Spleen (tissue), 11 donors: ENCODE measurements around the gene ARRDC4. TPM values are rescaled to one million over a fixed set of nuclear protein-coding genes. Genes with fewer than 3 reads are reported as not detected.

ENCODE experiments used
- DNase-seq: peaks from one replicate; pipeline ENCODE4 v3.0.0-alpha.2; 2020
- H3K27ac ChIP-seq, 8 donors: fragments of 200-600 bp; sonication (generic) in 7 of 8; 1 replicate in 4 of 8; 2 replicates in 4 of 8; pipeline versions ENCODE4 v1.5.0 to v1.8.0; 2016 to 2021; ENCODE audit warnings: inconsistent platforms in 4 of 8, mild to moderate bottlenecking in 4 of 8, moderate library complexity in 1 of 8
- H3K27me3 ChIP-seq, 7 donors: fragments of 200-600 bp; sonication (generic) in 6 of 7; replicated peaks in 1 of 7; 1 replicate in 4 of 7; 2 replicates in 3 of 7; pipeline versions ENCODE4 v1.5.0 to v1.8.0; 2016 to 2021; ENCODE audit warnings: inconsistent platforms in 3 of 7, mild to moderate bottlenecking in 1 of 7
- H3K36me3 ChIP-seq, 6 donors: fragments of 200-600 bp; sonication (generic) in 5 of 6; 1 replicate in 4 of 6; 2 replicates in 2 of 6; pipeline versions ENCODE4 v1.5.0 to v1.8.0; 2016 to 2021; ENCODE audit warnings: inconsistent platforms in 2 of 6
- H3K4me1 ChIP-seq, 6 donors: fragments of 200-600 bp; sonication (generic) in 5 of 6; 1 replicate in 3 of 6; 2 replicates in 3 of 6; pipeline versions ENCODE4 v1.5.0 to v1.8.0; 2016 to 2021; ENCODE audit warnings: inconsistent platforms in 3 of 6
- H3K4me3 ChIP-seq, 8 donors: fragments of 200-600 bp; sonication (generic) in 7 of 8; 1 replicate in 4 of 8; 2 replicates in 4 of 8; pipeline versions ENCODE4 v1.5.0 to v1.8.0; 2016 to 2021; ENCODE audit warnings: inconsistent platforms in 4 of 8, mild to moderate bottlenecking in 4 of 8, moderate library complexity in 2 of 8
- H3K9me3 ChIP-seq, 8 donors: fragments of 200-600 bp; sonication (generic) in 7 of 8; 1 replicate in 4 of 8; 2 replicates in 4 of 8; pipeline versions ENCODE4 v1.5.0 to v1.8.0; 2016 to 2021; ENCODE audit warnings: inconsistent platforms in 4 of 8
- CTCF ChIP-seq, 11 experiments: fragments of 200-600 bp in 7 of 11; fragments of 450-650 bp in 4 of 11; sonication (generic) in 4 of 11; IDR thresholded peaks in 8 of 11; conservative IDR thresholded peaks in 3 of 11; 1 replicate in 7 of 11; 2 replicates in 4 of 11; pipeline versions ENCODE4 v1.4.0 to v1.8.0; 2016 to 2021; ENCODE audit warnings: antibody characterized with exemption in 11 of 11, inconsistent platforms in 4 of 11, mild to moderate bottlenecking in 1 of 11
- POLR2A ChIP-seq, 3 donors: fragments of 450-650 bp; IDR thresholded peaks; one replicate each; pipeline ENCODE4 v1.5.1; 2017; ENCODE audit warnings: antibody characterized with exemption in 3 of 3, mild to moderate bottlenecking in 1 of 3
- POLR2AphosphoS5 ChIP-seq, 3 donors: sonication (generic); formaldehyde crosslinking; IDR thresholded peaks; one replicate each; pipeline ENCODE4 v1.5.1; 2017; ENCODE audit warnings: antibody characterized with exemption in 3 of 3
- WGBS, 5 donors: extraction: QIAGEN DNeasy Blood & Tissue Kit in 3 of 5; methylation state at CpG; one replicate each; pipeline versions ENCODE4 v1.1.5 to v1.1.7; 2013 to 2018; 5-methylcytosine and 5-hydroxymethylcytosine counted together
- intact Hi-C: fragments of 100-400 bp; cut with DNase I; formaldehyde crosslinking; loops from one replicate; pipeline ENCODE4 v1.15.0; 2023; ENCODE audit warnings: low total_unique reads
- polyA plus RNA-seq, 3 donors: library from polyadenylated mRNA; stranded (reverse); fragments of 200-250 nt; gene quantifications; one replicate each; pipeline ENCODE4 v1.2.1, GENCODE V29; 2013
- total RNA-seq, 7 donors: library from RNA; depleted of rRNA in 3 of 7; stranded (reverse); fragments of >200 nt in 3 of 7; fragmentation: NEBNext Ultra II Directional in 4 of 7; extraction: Animal tissue kit (Norgen Biotek cat#: 25700) in 4 of 7; gene quantifications; one replicate each; pipeline versions ENCODE4 v1.1.0 to v1.2.1, GENCODE V29; 2016 to 2021
- donor health status: healthy with polysubstance abuse.
- donor health status: DM: no; HTN: no; CAD: no; lungs with moderate emphysema.
- donor health status: DM: no; HTN: no; CAD: no.
- donor health status: Bipolar disorder and iron deficiency.
- donor health status: healthy.
- donor health status: DM: no; HTN: no; CAD: no.
- donor health status: DM: yes; HTN: yes; CAD: no.

Gene ARRDC4
- total and polyA plus RNA-seq, 10 donors, result 7.7 to 24.2 (median 14.4) TPM

GRCh38 chr15:97929456-97930229, 30.9 kb upstream of the ARRDC4 start:
- Histone ChIP-seq H3K27ac (no peak overlapping the region), H3K4me3 (no peak overlapping the region), H3K27me3 (no peaks in the 10 kb centered on the region), H3K9me3 (peaks cover 0 to 27% (median 23%) of the 10 kb centered on the region in 8 donors), H3K36me3 (no peaks in the 10 kb centered on the region), H3K4me1 (no peaks in the 10 kb centered on the region)
- intact Hi-C loops, result no loop called here
- 74 to 91% (median 79%) methylated on average over 6 of the region's 6 CpGs for WGBS, 5 donors
- TF ChIP-seq POLR2AphosphoS5 (IDR thresholded peaks at IDR 0.05), result no peak
- no peak for TF ChIP-seq POLR2A (IDR thresholded peaks at IDR 0.05)
- no peak for TF ChIP-seq CTCF (IDR thresholded peaks at IDR 0.05 in 8 of 11, conservative IDR thresholded peaks at IDR 0.05 in 3 of 11)
- no peak for DNase-seq

- Histone ChIP-seq H3K9me3 (peaks cover 0 to 25% (median 19%) of the 10 kb centered on the region in 8 donors), H3K4me1 (no peaks in the 10 kb centered on the region), H3K27me3 (no peaks in the 10 kb centered on the region), H3K36me3 (no peaks in the 10 kb centered on the region), H3K4me3 (no peak overlapping the region), H3K27ac (no peak overlapping the region)
- TF ChIP-seq POLR2A (IDR thresholded peaks at IDR 0.05) (no peak), CTCF (IDR thresholded peaks at IDR 0.05 in 8 of 11, conservative IDR thresholded peaks at IDR 0.05 in 3 of 11) (no peak), POLR2AphosphoS5 (IDR thresholded peaks at IDR 0.05) (no peak)
- DNase-seq, result no peak
- intact Hi-C loops, result no loop called here
Observed at GRCh38 chr15:97930230-97930629, 30.3 kb upstream of the ARRDC4 start.

GRCh38 chr15:97931314-97931713, 29.2 kb upstream of the ARRDC4 start:
- DNase-seq, result no peak
- H3K4me3 ChIP-seq, result no peak overlapping the region
- H3K27ac ChIP-seq, result no peak overlapping the region
- peaks cover 0 to 36% (median 22%) of the 10 kb centered on the region in 8 donors for H3K9me3 ChIP-seq
- H3K36me3 ChIP-seq, result no peaks in the 10 kb centered on the region
- no peaks in the 10 kb centered on the region for H3K27me3 ChIP-seq
- TF ChIP-seq CTCF (IDR thresholded peaks at IDR 0.05 in 8 of 11, conservative IDR thresholded peaks at IDR 0.05 in 3 of 11) (no peak), POLR2AphosphoS5 (IDR thresholded peaks at IDR 0.05) (no peak), POLR2A (IDR thresholded peaks at IDR 0.05) (no peak)
- no peaks in the 10 kb centered on the region for H3K4me1 ChIP-seq
- intact Hi-C loops, result no loop called here
- 68 to 94% (median 89%) methylated on average over 1 of the region's 1 CpG for WGBS, 5 donors

GRCh38 chr15:97933589-97933988, 26.9 kb upstream of the ARRDC4 start:
- H3K4me3 ChIP-seq, result no peak overlapping the region
- no peaks in the 10 kb centered on the region for H3K27me3 ChIP-seq
- no peak for DNase-seq
- peaks cover 0 to 36% (median 22%) of the 10 kb centered on the region in 8 donors for H3K9me3 ChIP-seq
- no peak for TF ChIP-seq POLR2AphosphoS5 (IDR thresholded peaks at IDR 0.05)
- no peak for TF ChIP-seq CTCF (IDR thresholded peaks at IDR 0.05 in 8 of 11, conservative IDR thresholded peaks at IDR 0.05 in 3 of 11)
- no peak for TF ChIP-seq POLR2A (IDR thresholded peaks at IDR 0.05)
- WGBS, 5 donors, result 78 to 90% (median 82%) methylated on average over 1 of the region's 1 CpG
- H3K4me1 ChIP-seq, result no peaks in the 10 kb centered on the region
- no peak overlapping the region for H3K27ac ChIP-seq
- H3K36me3 ChIP-seq, result no peaks in the 10 kb centered on the region
- intact Hi-C loops, result no loop called here
